Tibial artery (tissue), 4 donors: ENCODE data around the gene ZNF3.

Source experiments
- DNase-seq, 2 donors: peaks; one replicate each; pipeline ENCODE4 v3.0.0-alpha.2; 2019
- H3K27ac ChIP-seq, 2 donors: fragments of 200-600 bp; sonication (generic) in 1 of 2; 1 replicate in 1 of 2; 2 replicates in 1 of 2; pipeline ENCODE4 v1.5.1; 2018 to 2019; ENCODE audit warnings: mild to moderate bottlenecking in 1 of 2
- H3K27me3 ChIP-seq, 2 donors: fragments of 200-600 bp; sonication (generic) in 1 of 2; one replicate each; pipeline versions ENCODE4 v1.5.1 to v1.6.0; 2016 to 2019
- H3K36me3 ChIP-seq, 3 donors: fragments of 200-600 bp; sonication (generic) in 2 of 3; one replicate each; pipeline ENCODE4 v1.5.1; 2016 to 2019; ENCODE audit warnings: mild to moderate bottlenecking in 2 of 3
- H3K4me1 ChIP-seq, 4 donors: fragments of 200-600 bp; sonication (generic) in 2 of 4; 1 replicate in 3 of 4; 2 replicates in 1 of 4; pipeline ENCODE4 v1.5.1; 2016 to 2019
- H3K4me3 ChIP-seq, 2 donors: fragments of 200-600 bp; sonication (generic) in 1 of 2; 1 replicate in 1 of 2; 2 replicates in 1 of 2; pipeline ENCODE4 v1.5.1; 2018 to 2019; ENCODE audit warnings: mild to moderate bottlenecking in 2 of 2
- H3K9me3 ChIP-seq, 3 donors: fragments of 200-600 bp; sonication (generic) in 1 of 3; one replicate each; pipeline ENCODE4 v1.5.1; 2016 to 2019
- intact Hi-C: fragments of 100-400 bp; cut with DNase I; formaldehyde crosslinking; loops from one replicate; pipeline ENCODE4 v1.15.0; 2023; ENCODE audit warnings: low total_unique reads
- TF ChIP-seq, protein P1 (sequence below), 2 experiments: fragments of 200-600 bp in 1 of 2; fragments of 450-650 bp in 1 of 2; IDR thresholded peaks; one replicate each; pipeline ENCODE4 v1.5.1; 2017 to 2019; ENCODE audit warnings: antibody characterized with exemption in 2 of 2, mild to moderate bottlenecking in 1 of 2, moderate library complexity in 1 of 2

Gene ZNF3

DNA sequence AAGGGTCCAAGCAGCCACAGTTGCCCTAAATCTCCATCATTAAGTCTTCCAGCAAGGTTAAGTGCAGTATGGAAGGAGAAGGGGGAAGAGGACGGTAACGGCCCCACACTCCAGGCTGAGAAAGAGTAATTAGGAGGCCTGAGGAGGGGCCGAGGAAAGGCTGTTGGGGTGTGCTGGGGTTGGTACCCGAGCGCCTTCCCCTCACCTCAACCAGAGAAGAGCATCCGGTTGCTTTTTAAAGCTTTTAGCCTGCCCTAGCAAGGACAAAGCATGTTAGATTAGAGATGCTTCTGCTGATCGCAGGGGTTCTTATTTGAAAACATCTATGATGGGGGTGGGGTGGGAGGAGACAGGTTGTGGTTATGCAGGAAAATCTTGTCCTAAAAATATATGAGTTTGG lies 40.9 kb downstream of the ZNF3 start:
- intact Hi-C loops: no loop called here
- Histone ChIP-seq H3K4me1 (no peaks in the 10 kb centered on the region), H3K27me3 (no peaks in the 10 kb centered on the region), H3K4me3 (no peak overlapping the region), H3K36me3 (peaks cover 1 to 15% (median 10%) of the 10 kb centered on the region in 3 donors), H3K27ac (no peak overlapping the region), H3K9me3 (no peaks in the 10 kb centered on the region)
- TF ChIP-seq, protein P1, sequence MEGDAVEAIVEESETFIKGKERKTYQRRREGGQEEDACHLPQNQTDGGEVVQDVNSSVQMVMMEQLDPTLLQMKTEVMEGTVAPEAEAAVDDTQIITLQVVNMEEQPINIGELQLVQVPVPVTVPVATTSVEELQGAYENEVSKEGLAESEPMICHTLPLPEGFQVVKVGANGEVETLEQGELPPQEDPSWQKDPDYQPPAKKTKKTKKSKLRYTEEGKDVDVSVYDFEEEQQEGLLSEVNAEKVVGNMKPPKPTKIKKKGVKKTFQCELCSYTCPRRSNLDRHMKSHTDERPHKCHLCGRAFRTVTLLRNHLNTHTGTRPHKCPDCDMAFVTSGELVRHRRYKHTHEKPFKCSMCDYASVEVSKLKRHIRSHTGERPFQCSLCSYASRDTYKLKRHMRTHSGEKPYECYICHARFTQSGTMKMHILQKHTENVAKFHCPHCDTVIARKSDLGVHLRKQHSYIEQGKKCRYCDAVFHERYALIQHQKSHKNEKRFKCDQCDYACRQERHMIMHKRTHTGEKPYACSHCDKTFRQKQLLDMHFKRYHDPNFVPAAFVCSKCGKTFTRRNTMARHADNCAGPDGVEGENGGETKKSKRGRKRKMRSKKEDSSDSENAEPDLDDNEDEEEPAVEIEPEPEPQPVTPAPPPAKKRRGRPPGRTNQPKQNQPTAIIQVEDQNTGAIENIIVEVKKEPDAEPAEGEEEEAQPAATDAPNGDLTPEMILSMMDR (IDR thresholded peaks at IDR 0.05): no peak
- DNase-seq: no peak

DNA sequence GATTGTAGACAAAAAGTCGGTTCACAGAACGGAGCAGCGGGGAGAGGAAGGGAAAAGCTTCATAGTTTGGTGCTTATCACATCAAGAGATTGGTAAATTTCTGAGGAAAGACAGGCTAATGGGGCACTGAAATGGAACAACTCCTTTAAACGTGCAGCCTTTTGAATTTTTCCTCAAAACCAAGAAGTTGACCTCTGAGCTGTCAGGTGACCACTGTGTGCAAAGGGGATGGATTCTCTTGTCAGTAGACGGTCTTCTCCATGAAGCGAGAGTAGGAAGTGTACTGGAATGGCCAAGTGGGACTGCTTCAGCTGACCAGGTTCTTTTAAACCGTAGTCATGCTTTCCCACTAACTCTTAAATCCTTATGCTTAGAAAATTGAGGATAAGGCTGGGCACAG lies 43.2 kb downstream of the ZNF3 start:
- DNase-seq: no peak
- peaks cover 24 to 37% (median 30%) of the 10 kb centered on the region in 3 donors for H3K36me3 ChIP-seq
- H3K4me1 ChIP-seq: no peaks in the 10 kb centered on the region
- H3K4me3 ChIP-seq: no peak overlapping the region
- TF ChIP-seq, protein P1 (IDR thresholded peaks at IDR 0.05): no peak
- no peak overlapping the region for H3K27ac ChIP-seq
- no peaks in the 10 kb centered on the region for H3K9me3 ChIP-seq
- H3K27me3 ChIP-seq: no peaks in the 10 kb centered on the region
- intact Hi-C loops: no loop called here

DNA sequence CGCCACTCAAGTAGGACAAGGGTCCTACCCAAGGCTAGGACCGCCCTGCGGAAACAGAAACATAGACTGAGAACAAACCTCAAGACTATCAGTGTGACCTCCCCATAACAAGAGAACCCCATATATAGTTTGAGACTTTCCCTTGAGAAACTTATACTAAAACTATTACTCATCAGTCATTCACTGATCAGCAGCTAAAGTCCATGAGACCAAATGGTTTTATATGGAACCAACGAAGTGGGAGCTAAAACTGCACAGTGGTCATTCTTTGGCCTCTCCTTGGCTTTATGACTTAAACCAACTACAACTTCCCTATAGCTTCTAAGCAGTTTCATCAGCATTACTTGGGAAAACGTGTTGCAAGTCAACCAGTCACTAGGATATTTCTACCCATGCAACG lies 45.6 kb downstream of the ZNF3 start:
- H3K27me3 ChIP-seq: no peaks in the 10 kb centered on the region
- no peak overlapping the region for H3K4me3 ChIP-seq
- no peak overlapping the region for H3K27ac ChIP-seq
- H3K4me1 ChIP-seq: no peaks in the 10 kb centered on the region
- TF ChIP-seq, protein P1 (IDR thresholded peaks at IDR 0.05): no peak
- no peak for DNase-seq
- peaks cover 45 to 62% (median 53%) of the 10 kb centered on the region in 3 donors for H3K36me3 ChIP-seq
- no peaks in the 10 kb centered on the region for H3K9me3 ChIP-seq
- intact Hi-C loops: no loop called here

DNA sequence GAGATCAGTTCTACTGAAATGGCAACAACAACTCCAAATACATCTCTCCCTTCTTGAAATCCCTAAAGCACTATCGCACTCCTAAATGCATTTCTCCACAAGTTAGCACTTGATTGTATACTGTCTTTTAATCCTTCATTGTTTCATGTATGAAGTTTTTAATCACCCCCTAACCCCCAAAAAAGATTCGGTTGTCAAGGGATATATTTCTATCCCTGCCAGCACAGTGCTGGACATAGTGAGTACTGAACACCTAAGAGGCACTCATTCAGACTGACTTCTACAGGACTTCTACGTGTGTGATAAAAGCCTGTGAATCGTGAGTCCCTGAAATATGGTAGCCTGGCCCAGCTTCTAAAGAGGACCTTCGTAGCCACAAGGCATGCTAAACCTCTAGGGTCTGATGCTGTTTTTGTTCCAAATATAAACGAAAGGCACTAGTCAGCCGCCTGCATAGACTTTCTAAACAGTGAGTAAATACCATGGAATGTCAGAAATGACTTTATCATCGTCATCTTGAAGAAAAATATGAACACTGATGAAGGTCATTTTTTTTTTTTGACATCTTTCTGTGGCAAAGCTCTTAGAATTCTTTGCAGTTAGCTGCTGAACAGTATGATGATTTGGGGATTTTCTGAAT lies 46.5 kb downstream of the ZNF3 start:
- Histone ChIP-seq H3K27me3 (no peaks in the 10 kb centered on the region), H3K36me3 (peaks cover 54 to 70% (median 62%) of the 10 kb centered on the region in 3 donors), H3K4me1 (no peaks in the 10 kb centered on the region), H3K4me3 (no peak overlapping the region), H3K9me3 (no peaks in the 10 kb centered on the region), H3K27ac (no peak overlapping the region)
- TF ChIP-seq, protein P1 (IDR thresholded peaks at IDR 0.05): no peak
- intact Hi-C loops: no loop called here
- DNase-seq: no peak

DNA sequence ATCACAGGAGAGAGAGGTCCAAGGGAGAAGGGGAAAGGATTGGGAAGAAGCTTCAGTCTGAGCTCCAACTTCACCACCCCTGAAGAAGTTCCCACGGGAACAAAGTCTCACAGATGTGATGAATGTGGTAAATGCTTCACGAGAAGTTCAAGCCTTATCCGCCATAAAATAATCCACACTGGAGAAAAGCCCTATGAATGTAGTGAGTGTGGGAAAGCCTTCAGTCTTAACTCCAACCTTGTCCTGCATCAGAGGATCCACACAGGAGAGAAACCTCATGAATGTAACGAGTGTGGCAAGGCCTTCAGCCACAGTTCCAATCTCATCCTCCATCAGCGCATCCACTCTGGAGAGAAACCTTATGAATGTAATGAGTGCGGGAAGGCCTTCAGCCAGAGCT lies 48.0 kb downstream of the ZNF3 start:
- no peak for DNase-seq
- Histone ChIP-seq H3K27me3 (no peaks in the 10 kb centered on the region), H3K36me3 (peaks cover 59 to 80% (median 70%) of the 10 kb centered on the region in 3 donors), H3K4me1 (no peaks in the 10 kb centered on the region), H3K4me3 (no peak overlapping the region), H3K9me3 (no peaks in the 10 kb centered on the region), H3K27ac (no peak overlapping the region)
- intact Hi-C loops: no loop called here
- TF ChIP-seq, protein P1 (IDR thresholded peaks at IDR 0.05): no peak

DNA sequence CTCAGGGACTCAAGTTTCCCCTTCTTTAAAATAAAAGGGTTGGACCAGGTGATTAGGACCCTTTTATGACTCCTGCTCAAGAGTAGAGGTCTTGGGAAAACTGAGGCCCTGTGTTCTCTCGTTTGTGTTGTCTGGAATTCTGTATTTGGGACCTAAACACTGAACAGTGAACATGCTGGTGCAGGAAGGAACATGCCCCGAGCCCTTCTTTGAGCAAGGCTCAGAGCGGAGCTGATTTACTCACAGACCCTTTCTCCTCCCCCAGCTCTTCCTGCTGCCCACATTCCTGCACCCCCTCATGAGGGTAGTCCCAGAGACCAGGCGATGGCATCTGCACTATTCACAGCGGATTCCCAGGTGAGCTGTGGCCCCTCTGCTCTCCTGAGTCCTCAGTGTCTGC lies 51.9 kb downstream of the ZNF3 start:
- Histone ChIP-seq H3K27me3 (no peaks in the 10 kb centered on the region), H3K36me3 (peaks cover 78 to 95% (median 79%) of the 10 kb centered on the region in 3 donors), H3K4me1 (no peaks in the 10 kb centered on the region), H3K9me3 (no peaks in the 10 kb centered on the region), H3K4me3 (no peak overlapping the region), H3K27ac (no peak overlapping the region)
- no peak for DNase-seq
- intact Hi-C loops: no loop called here
- TF ChIP-seq, protein P1 (IDR thresholded peaks at IDR 0.05): no peak
